ENCODE results near the gene ITGA1. TPM values are rescaled to one million over a fixed set of nuclear protein-coding genes. Genes with fewer than 3 reads are reported as not detected.

Gene ITGA1
- total and polyA plus RNA-seq, 2 of the 8 experiments (the other 6 are each of a cell fraction or from before 2014, with no cell fraction given), result 2.3 to 9.0 TPM

DNA sequence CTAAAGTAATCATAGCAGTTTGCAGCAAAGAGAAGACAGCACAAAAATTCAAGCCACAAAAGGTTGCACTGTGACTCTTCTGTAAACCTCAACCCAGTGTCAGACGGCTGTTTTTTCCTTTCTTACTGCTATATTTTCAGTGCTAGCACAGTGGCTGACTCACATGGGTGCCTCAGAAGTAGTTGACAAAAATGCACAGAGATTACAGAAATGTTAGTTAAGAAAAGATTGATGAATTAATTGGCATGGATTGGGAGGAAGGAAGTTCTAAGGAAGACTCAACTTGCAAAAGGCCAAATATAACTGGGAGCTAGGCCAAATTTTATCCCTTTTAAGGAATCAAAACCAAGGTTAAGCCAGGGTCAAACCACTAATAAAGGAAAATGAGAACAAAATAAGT lies 43.7 kb upstream of the ITGA1 start (continued):
- TF ChIP-seq, protein P1, sequence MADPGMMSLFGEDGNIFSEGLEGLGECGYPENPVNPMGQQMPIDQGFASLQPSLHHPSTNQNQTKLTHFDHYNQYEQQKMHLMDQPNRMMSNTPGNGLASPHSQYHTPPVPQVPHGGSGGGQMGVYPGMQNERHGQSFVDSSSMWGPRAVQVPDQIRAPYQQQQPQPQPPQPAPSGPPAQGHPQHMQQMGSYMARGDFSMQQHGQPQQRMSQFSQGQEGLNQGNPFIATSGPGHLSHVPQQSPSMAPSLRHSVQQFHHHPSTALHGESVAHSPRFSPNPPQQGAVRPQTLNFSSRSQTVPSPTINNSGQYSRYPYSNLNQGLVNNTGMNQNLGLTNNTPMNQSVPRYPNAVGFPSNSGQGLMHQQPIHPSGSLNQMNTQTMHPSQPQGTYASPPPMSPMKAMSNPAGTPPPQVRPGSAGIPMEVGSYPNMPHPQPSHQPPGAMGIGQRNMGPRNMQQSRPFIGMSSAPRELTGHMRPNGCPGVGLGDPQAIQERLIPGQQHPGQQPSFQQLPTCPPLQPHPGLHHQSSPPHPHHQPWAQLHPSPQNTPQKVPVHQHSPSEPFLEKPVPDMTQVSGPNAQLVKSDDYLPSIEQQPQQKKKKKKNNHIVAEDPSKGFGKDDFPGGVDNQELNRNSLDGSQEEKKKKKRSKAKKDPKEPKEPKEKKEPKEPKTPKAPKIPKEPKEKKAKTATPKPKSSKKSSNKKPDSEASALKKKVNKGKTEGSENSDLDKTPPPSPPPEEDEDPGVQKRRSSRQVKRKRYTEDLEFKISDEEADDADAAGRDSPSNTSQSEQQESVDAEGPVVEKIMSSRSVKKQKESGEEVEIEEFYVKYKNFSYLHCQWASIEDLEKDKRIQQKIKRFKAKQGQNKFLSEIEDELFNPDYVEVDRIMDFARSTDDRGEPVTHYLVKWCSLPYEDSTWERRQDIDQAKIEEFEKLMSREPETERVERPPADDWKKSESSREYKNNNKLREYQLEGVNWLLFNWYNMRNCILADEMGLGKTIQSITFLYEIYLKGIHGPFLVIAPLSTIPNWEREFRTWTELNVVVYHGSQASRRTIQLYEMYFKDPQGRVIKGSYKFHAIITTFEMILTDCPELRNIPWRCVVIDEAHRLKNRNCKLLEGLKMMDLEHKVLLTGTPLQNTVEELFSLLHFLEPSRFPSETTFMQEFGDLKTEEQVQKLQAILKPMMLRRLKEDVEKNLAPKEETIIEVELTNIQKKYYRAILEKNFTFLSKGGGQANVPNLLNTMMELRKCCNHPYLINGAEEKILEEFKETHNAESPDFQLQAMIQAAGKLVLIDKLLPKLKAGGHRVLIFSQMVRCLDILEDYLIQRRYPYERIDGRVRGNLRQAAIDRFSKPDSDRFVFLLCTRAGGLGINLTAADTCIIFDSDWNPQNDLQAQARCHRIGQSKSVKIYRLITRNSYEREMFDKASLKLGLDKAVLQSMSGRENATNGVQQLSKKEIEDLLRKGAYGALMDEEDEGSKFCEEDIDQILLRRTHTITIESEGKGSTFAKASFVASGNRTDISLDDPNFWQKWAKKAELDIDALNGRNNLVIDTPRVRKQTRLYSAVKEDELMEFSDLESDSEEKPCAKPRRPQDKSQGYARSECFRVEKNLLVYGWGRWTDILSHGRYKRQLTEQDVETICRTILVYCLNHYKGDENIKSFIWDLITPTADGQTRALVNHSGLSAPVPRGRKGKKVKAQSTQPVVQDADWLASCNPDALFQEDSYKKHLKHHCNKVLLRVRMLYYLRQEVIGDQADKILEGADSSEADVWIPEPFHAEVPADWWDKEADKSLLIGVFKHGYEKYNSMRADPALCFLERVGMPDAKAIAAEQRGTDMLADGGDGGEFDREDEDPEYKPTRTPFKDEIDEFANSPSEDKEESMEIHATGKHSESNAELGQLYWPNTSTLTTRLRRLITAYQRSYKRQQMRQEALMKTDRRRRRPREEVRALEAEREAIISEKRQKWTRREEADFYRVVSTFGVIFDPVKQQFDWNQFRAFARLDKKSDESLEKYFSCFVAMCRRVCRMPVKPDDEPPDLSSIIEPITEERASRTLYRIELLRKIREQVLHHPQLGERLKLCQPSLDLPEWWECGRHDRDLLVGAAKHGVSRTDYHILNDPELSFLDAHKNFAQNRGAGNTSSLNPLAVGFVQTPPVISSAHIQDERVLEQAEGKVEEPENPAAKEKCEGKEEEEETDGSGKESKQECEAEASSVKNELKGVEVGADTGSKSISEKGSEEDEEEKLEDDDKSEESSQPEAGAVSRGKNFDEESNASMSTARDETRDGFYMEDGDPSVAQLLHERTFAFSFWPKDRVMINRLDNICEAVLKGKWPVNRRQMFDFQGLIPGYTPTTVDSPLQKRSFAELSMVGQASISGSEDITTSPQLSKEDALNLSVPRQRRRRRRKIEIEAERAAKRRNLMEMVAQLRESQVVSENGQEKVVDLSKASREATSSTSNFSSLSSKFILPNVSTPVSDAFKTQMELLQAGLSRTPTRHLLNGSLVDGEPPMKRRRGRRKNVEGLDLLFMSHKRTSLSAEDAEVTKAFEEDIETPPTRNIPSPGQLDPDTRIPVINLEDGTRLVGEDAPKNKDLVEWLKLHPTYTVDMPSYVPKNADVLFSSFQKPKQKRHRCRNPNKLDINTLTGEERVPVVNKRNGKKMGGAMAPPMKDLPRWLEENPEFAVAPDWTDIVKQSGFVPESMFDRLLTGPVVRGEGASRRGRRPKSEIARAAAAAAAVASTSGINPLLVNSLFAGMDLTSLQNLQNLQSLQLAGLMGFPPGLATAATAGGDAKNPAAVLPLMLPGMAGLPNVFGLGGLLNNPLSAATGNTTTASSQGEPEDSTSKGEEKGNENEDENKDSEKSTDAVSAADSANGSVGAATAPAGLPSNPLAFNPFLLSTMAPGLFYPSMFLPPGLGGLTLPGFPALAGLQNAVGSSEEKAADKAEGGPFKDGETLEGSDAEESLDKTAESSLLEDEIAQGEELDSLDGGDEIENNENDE (IDR thresholded peaks at IDR 0.05; ENCODE audit: insufficient replicate concordance, low read length), result no peak
- TF ChIP-seq MAFK (IDR thresholded peaks at IDR 0.05; ENCODE audit: low read depth, low read length) (no peak), KDM5A (IDR thresholded peaks at IDR 0.05; ENCODE audit: low read length) (no peak), TCF12 (IDR thresholded peaks at IDR 0.05; ENCODE audit: low read depth, low read length) (no peak), SIX5 (IDR thresholded peaks at IDR 0.05; ENCODE audit: low read depth, low read length) (no peak), CBX5 (IDR thresholded peaks at IDR 0.05; ENCODE audit: low read depth, low read length) (no peak)
- TF ChIP-seq, protein P2, sequence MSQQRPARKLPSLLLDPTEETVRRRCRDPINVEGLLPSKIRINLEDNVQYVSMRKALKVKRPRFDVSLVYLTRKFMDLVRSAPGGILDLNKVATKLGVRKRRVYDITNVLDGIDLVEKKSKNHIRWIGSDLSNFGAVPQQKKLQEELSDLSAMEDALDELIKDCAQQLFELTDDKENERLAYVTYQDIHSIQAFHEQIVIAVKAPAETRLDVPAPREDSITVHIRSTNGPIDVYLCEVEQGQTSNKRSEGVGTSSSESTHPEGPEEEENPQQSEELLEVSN (IDR thresholded peaks at IDR 0.05), result no peak
- TF ChIP-seq, protein P3, sequence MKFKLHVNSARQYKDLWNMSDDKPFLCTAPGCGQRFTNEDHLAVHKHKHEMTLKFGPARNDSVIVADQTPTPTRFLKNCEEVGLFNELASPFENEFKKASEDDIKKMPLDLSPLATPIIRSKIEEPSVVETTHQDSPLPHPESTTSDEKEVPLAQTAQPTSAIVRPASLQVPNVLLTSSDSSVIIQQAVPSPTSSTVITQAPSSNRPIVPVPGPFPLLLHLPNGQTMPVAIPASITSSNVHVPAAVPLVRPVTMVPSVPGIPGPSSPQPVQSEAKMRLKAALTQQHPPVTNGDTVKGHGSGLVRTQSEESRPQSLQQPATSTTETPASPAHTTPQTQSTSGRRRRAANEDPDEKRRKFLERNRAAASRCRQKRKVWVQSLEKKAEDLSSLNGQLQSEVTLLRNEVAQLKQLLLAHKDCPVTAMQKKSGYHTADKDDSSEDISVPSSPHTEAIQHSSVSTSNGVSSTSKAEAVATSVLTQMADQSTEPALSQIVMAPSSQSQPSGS (IDR thresholded peaks at IDR 0.05; ENCODE audit: low read length), result no peak
